Vagina (tissue), 2 donors: Measurements from ENCODE around the gene KDM6A. TPM values are rescaled to one million over a fixed set of nuclear protein-coding genes. Genes with fewer than 3 reads are reported as not detected.
"Not testable (repeated sequence)": the region's sequence is repeated elsewhere in the genome, so short reads cannot be mapped to it uniquely, and the experiment has no call there.

Experiments used
- DNase-seq, 2 donors: peaks; one replicate each; pipeline ENCODE4 v3.0.0-alpha.2; 2017; ENCODE audit errors: extremely low spot score in 2 of 2
- H3K27ac ChIP-seq: fragments of 200-600 bp; sonication (generic); one replicate; pipeline ENCODE4 v1.5.1; 2019
- H3K27me3 ChIP-seq: fragments of 200-600 bp; sonication (generic); one replicate; pipeline ENCODE4 v1.5.1; 2019
- H3K36me3 ChIP-seq, 2 donors: fragments of 200-600 bp; sonication (generic); one replicate each; pipeline ENCODE4 v1.5.1; 2017 to 2019
- H3K4me1 ChIP-seq: fragments of 200-600 bp; sonication (generic); one replicate; pipeline ENCODE4 v1.5.1; 2019
- H3K4me3 ChIP-seq, 2 donors: fragments of 200-600 bp; sonication (generic); 1 replicate in 1 of 2; 2 replicates in 1 of 2; pipeline ENCODE4 v1.5.1; 2016 to 2019
- H3K9me3 ChIP-seq: fragments of 200-600 bp; sonication (generic); one replicate; pipeline ENCODE4 v1.5.1; 2019
- CTCF ChIP-seq, 3 experiments: fragments of 450-650 bp in 2 of 3; fragments of 200-600 bp in 1 of 3; sonication (generic) in 1 of 3; IDR thresholded peaks; one replicate each; pipeline ENCODE4 v1.5.1; 2017 to 2019; ENCODE audit warnings: antibody characterized with exemption in 3 of 3, mild to moderate bottlenecking in 2 of 3, moderate library complexity in 2 of 3
- POLR2A ChIP-seq, 2 donors: fragments of 450-650 bp; IDR thresholded peaks; one replicate each; pipeline ENCODE4 v1.6.1; 2017; ENCODE audit warnings: antibody characterized with exemption in 2 of 2, mild to moderate bottlenecking in 2 of 2, moderate library complexity in 2 of 2
- POLR2AphosphoS5 ChIP-seq, 2 donors: sonication (generic); formaldehyde crosslinking; IDR thresholded peaks; one replicate each; pipeline ENCODE4 v1.9.0; 2017; ENCODE audit warnings: antibody characterized with exemption in 2 of 2, mild to moderate bottlenecking in 2 of 2, low read depth in 1 of 2; ENCODE audit not compliant: insufficient read depth in 1 of 2
- intact Hi-C: fragments of 100-400 bp; cut with DNase I; formaldehyde crosslinking; loops from one replicate; pipeline ENCODE4 v1.15.1; 2023
- total RNA-seq: library from RNA; depleted of rRNA; stranded (reverse); fragments of >200 nt; gene quantifications from one replicate; pipeline ENCODE4 v1.2.3, GENCODE V29; 2016

Gene KDM6A
- total RNA-seq, 1 donor from 2014 or later = 44.2 TPM

GRCh38 chrX:45026036-45026435, 153.0 kb downstream of the KDM6A start:
- no peak for DNase-seq
- Histone ChIP-seq H3K4me1 (no peaks in the 10 kb centered on the region), H3K27me3 (no peaks in the 10 kb centered on the region), H3K27ac (no peak overlapping the region), H3K36me3 (no peaks in the 10 kb centered on the region), H3K4me3 (no peak overlapping the region), H3K9me3 (no peaks in the 10 kb centered on the region)
- no peak for TF ChIP-seq CTCF (IDR thresholded peaks at IDR 0.05)
- no peak for TF ChIP-seq POLR2AphosphoS5 (IDR thresholded peaks at IDR 0.05; ENCODE audit: insufficient read depth in 1 of 2, low read depth in 1 of 2)
- no peak for TF ChIP-seq POLR2A (IDR thresholded peaks at IDR 0.05)
- intact Hi-C loops = no loop called here

- H3K4me3 ChIP-seq = no peak overlapping the region
- no peak overlapping the region for H3K27ac ChIP-seq
- H3K9me3 ChIP-seq = no peaks in the 10 kb centered on the region
- no peak for DNase-seq
- H3K27me3 ChIP-seq = no peaks in the 10 kb centered on the region
- H3K36me3 ChIP-seq = no peaks in the 10 kb centered on the region
- TF ChIP-seq POLR2AphosphoS5 (IDR thresholded peaks at IDR 0.05; ENCODE audit: insufficient read depth in 1 of 2, low read depth in 1 of 2) (no peak), CTCF (IDR thresholded peaks at IDR 0.05) (no peak), POLR2A (IDR thresholded peaks at IDR 0.05) (no peak)
- H3K4me1 ChIP-seq = peaks cover 5% of the 10 kb centered on the region
- intact Hi-C loops = no loop called here
These were observed 158.9 kb downstream of the KDM6A start for GRCh38 chrX:45031830-45032378.

DNA sequence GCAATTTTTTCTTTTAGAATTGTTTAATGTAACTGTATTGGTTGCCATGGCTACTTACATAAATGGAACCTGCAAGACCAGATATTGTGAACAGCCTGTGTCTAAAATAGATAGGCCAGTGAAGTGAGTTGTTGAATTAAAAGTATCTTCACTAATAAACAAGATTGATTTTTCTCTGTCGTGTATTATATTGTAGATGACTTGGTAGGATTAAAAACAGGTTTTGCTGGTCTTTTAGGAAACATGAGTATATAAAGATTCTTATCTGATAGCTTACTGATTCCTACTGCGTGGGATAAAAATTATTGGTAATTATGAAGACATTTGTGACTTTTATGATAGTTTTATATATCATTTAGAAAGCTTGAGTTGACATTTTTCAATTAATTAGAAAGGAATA, 162.1 kb downstream of the KDM6A start:
- Histone ChIP-seq H3K4me3 (no peak overlapping the region), H3K27me3 (no peaks in the 10 kb centered on the region), H3K36me3 (peaks cover 0 to 5% of the 10 kb centered on the region in 2 donors), H3K27ac (no peak overlapping the region), H3K4me1 (peaks cover 5% of the 10 kb centered on the region), H3K9me3 (no peaks in the 10 kb centered on the region)
- no peak for DNase-seq
- TF ChIP-seq CTCF (IDR thresholded peaks at IDR 0.05) = no peak
- TF ChIP-seq POLR2AphosphoS5 (IDR thresholded peaks at IDR 0.05; ENCODE audit: insufficient read depth in 1 of 2, low read depth in 1 of 2) = no peak
- TF ChIP-seq POLR2A (IDR thresholded peaks at IDR 0.05) = no peak
- intact Hi-C loops = no loop called here

- H3K4me1 ChIP-seq = peaks cover 5% of the 10 kb centered on the region
- DNase-seq = no peak
- no peak overlapping the region for H3K27ac ChIP-seq
- H3K9me3 ChIP-seq = no peaks in the 10 kb centered on the region
- no peak for TF ChIP-seq CTCF (IDR thresholded peaks at IDR 0.05)
- TF ChIP-seq POLR2A (IDR thresholded peaks at IDR 0.05) = no peak
- TF ChIP-seq POLR2AphosphoS5 (IDR thresholded peaks at IDR 0.05; ENCODE audit: insufficient read depth in 1 of 2, low read depth in 1 of 2) = no peak
- no peak overlapping the region for H3K4me3 ChIP-seq
- intact Hi-C loops = no loop called here
- peaks cover 0 to 5% of the 10 kb centered on the region in 2 donors for H3K36me3 ChIP-seq
- no peaks in the 10 kb centered on the region for H3K27me3 ChIP-seq
These were observed 163.2 kb downstream of the KDM6A start for GRCh38 chrX:45036161-45036560.

DNA sequence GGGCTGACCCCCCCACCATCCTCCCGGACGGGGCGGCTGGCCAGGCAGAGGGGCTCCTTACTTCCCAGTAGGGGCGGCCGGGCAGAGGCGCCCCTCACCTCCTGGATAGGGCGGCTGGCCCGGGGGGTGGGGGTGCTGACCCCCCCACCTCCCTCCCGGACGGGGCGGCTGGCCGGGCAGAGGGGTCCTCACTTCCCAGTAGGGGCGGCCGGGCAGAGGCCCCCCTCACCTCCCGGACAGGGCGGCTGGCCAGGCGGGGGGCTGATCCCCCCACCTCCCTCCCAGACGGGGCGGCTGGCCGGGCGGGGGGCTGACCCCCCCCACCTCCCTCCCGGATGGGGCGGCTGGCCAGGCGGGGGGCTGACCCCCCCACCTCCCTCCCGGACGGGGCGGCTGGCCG, 167.1 kb downstream of the KDM6A start:
- intact Hi-C loops, H3K27me3 ChIP-seq, H3K4me1 ChIP-seq, H3K4me3 ChIP-seq, H3K36me3 ChIP-seq, H3K27ac ChIP-seq, H3K9me3 ChIP-seq, DNase-seq: not testable (repeated sequence)
